T-helper 17 cell (primary cell): ENCODE results near the gene FAM222B. TPM values are rescaled to one million over a fixed set of nuclear protein-coding genes. Genes with fewer than 3 reads are reported as not detected.

Source experiments
- ATAC-seq: fragments of 150-1000 bp; cut with Tn5 transposase; 2 replicates; pipeline ENCODE4 v1.10.0; 2021; ENCODE audit warnings: mild to moderate bottlenecking, moderate library complexity
- DNase-seq, 3 donors: peaks; one replicate each; pipeline versions ENCODE4 v3.0.0 to v3.0.0-alpha.2; 2020 to 2021
- H3K9me3 ChIP-seq: one replicate; pipeline ENCODE4 v1.7.0; 2013; ENCODE audit warnings: low read length, mild to moderate bottlenecking; ENCODE audit not compliant: control insufficient read depth, poor library complexity, severe bottlenecking
- H3K27ac Mint-ChIP-seq: one replicate; pipeline ENCODE4 v1.8.0; 2022; ENCODE audit warnings: mild to moderate bottlenecking, moderate library complexity, mixed read lengths
- H3K27me3 Mint-ChIP-seq: one replicate; pipeline ENCODE4 v1.8.0; 2022; ENCODE audit warnings: mixed read lengths
- H3K36me3 Mint-ChIP-seq: one replicate; pipeline ENCODE4 v1.8.0; 2022; ENCODE audit warnings: low read depth, mixed read lengths
- H3K4me1 Mint-ChIP-seq: one replicate; pipeline ENCODE4 v1.8.0; 2022; ENCODE audit warnings: mild to moderate bottlenecking, mixed read lengths
- H3K4me3 Mint-ChIP-seq: one replicate; pipeline ENCODE4 v1.8.0; 2022; ENCODE audit warnings: mild to moderate bottlenecking, moderate library complexity, mixed read lengths
- total RNA-seq, 4 donors: library from RNA in 2 of 4; stranded (reverse) in 2 of 4; gene quantifications; one replicate each; pipeline ENCODE4 v1.2.3 and lab custom pipeline; 2022 to 2026

The FAM222B gene
- total RNA-seq (10 to 100 TPM; 18.3 to 22.6 TPM), total RNA-seq (lab: John Stamatoyannopoulos, UW) (7.3 to 14.2 reads per million in 2 donors)

- Mint-ChIP-seq H3K4me3 (peak within 1 kb of the TSS; percentile 97), H3K27ac (peak within 1 kb of the TSS; percentile 96), H3K27me3 (no peaks in the 10 kb centered on the region), H3K36me3 (no peaks in the 10 kb centered on the region), H3K4me1 (peaks cover 15% of the 10 kb centered on the region)
- peak; percentile 98 for ATAC-seq
- DNase-seq = peak; percentile 80 to 83 (median 81)
- H3K9me3 ChIP-seq = no peaks in the 10 kb centered on the region
Observed at GRCh38 chr17:28842282-28843012, at the start of gene FAM222B. Gene FAM222B, minus strand, starts transcription at chr17:28842790. Its CDS starts 76,123 bp downstream, at chr17:28766667.

GRCh38 chr17:28892024-28892423 lies 49.4 kb upstream of the FAM222B start:
- Mint-ChIP-seq H3K4me1 (peaks cover 38% of the 10 kb centered on the region), H3K4me3 (peak overlapping the region; percentile 28), H3K27ac (peak overlapping the region; percentile 88), H3K27me3 (no peaks in the 10 kb centered on the region), H3K36me3 (no peaks in the 10 kb centered on the region)
- DNase-seq (no peak), ATAC-seq (no peak)
- H3K9me3 ChIP-seq = no peaks in the 10 kb centered on the region

GRCh38 chr17:28891201-28891600 lies 48.6 kb upstream of the FAM222B start:
- no peaks in the 10 kb centered on the region for H3K36me3 Mint-ChIP-seq
- ATAC-seq = no peak
- no peaks in the 10 kb centered on the region for H3K9me3 ChIP-seq
- H3K27ac Mint-ChIP-seq = peak overlapping the region; percentile 88
- H3K4me3 Mint-ChIP-seq = no peak overlapping the region
- peaks cover 35% of the 10 kb centered on the region for H3K4me1 Mint-ChIP-seq
- DNase-seq = no peak
- H3K27me3 Mint-ChIP-seq = no peaks in the 10 kb centered on the region

- Mint-ChIP-seq H3K27ac (peak overlapping the region; percentile 49), H3K4me1 (peaks cover 30% of the 10 kb centered on the region), H3K27me3 (no peaks in the 10 kb centered on the region), H3K4me3 (no peak overlapping the region), H3K36me3 (peaks cover 1% of the 10 kb centered on the region)
- H3K9me3 ChIP-seq = no peaks in the 10 kb centered on the region
- no peak for DNase-seq
- no peak for ATAC-seq
Observed at GRCh38 chr17:28889996-28890395, 47.4 kb upstream of the FAM222B start.

GRCh38 chr17:28888832-28889231 lies 46.2 kb upstream of the FAM222B start:
- no peaks in the 10 kb centered on the region for H3K27me3 Mint-ChIP-seq
- DNase-seq = no peak
- H3K36me3 Mint-ChIP-seq = peaks cover 2% of the 10 kb centered on the region
- H3K9me3 ChIP-seq = no peaks in the 10 kb centered on the region
- ATAC-seq = no peak
- H3K4me3 Mint-ChIP-seq = no peak overlapping the region
- H3K27ac Mint-ChIP-seq = no peak overlapping the region
- peaks cover 31% of the 10 kb centered on the region for H3K4me1 Mint-ChIP-seq

- no peak overlapping the region for H3K4me3 Mint-ChIP-seq
- no peak for ATAC-seq
- H3K27ac Mint-ChIP-seq = no peak overlapping the region
- no peaks in the 10 kb centered on the region for H3K9me3 ChIP-seq
- no peaks in the 10 kb centered on the region for H3K27me3 Mint-ChIP-seq
- H3K4me1 Mint-ChIP-seq = peaks cover 23% of the 10 kb centered on the region
- peaks cover 2% of the 10 kb centered on the region for H3K36me3 Mint-ChIP-seq
- DNase-seq = no peak
Observed at GRCh38 chr17:28887871-28888471, 45.4 kb upstream of the FAM222B start.

GRCh38 chr17:28885951-28886350 lies 43.4 kb upstream of the FAM222B start:
- no peaks in the 10 kb centered on the region for H3K9me3 ChIP-seq
- Mint-ChIP-seq H3K36me3 (peaks cover 4% of the 10 kb centered on the region), H3K27ac (peak overlapping the region; percentile 39), H3K4me1 (peaks cover 11% of the 10 kb centered on the region), H3K27me3 (no peaks in the 10 kb centered on the region), H3K4me3 (no peak overlapping the region)
- ATAC-seq = no peak
- DNase-seq = no peak

- no peak overlapping the region for H3K4me3 Mint-ChIP-seq
- DNase-seq (no peak), ATAC-seq (no peak)
- peaks cover 4% of the 10 kb centered on the region for H3K36me3 Mint-ChIP-seq
- H3K9me3 ChIP-seq = no peaks in the 10 kb centered on the region
- H3K27me3 Mint-ChIP-seq = no peaks in the 10 kb centered on the region
- peak overlapping the region; percentile 21 for H3K27ac Mint-ChIP-seq
- H3K4me1 Mint-ChIP-seq = peaks cover 10% of the 10 kb centered on the region
Observed at GRCh38 chr17:28885363-28885762, 42.8 kb upstream of the FAM222B start.

- H3K4me1 Mint-ChIP-seq = peaks cover 10% of the 10 kb centered on the region
- H3K27ac Mint-ChIP-seq = no peak overlapping the region
- DNase-seq = no peak
- no peaks in the 10 kb centered on the region for H3K27me3 Mint-ChIP-seq
- no peak overlapping the region for H3K4me3 Mint-ChIP-seq
- no peak for ATAC-seq
- no peaks in the 10 kb centered on the region for H3K9me3 ChIP-seq
- peaks cover 8% of the 10 kb centered on the region for H3K36me3 Mint-ChIP-seq
Observed at GRCh38 chr17:28883967-28884702, 41.5 kb upstream of the FAM222B start.

- Mint-ChIP-seq H3K27ac (no peak overlapping the region), H3K36me3 (peaks cover 14% of the 10 kb centered on the region), H3K4me1 (peaks cover 13% of the 10 kb centered on the region), H3K27me3 (no peaks in the 10 kb centered on the region), H3K4me3 (no peak overlapping the region)
- no peak for ATAC-seq
- no peak for DNase-seq
- H3K9me3 ChIP-seq = no peaks in the 10 kb centered on the region
Observed at GRCh38 chr17:28882154-28882895, 39.7 kb upstream of the FAM222B start.

- Mint-ChIP-seq H3K36me3 (peaks cover 14% of the 10 kb centered on the region), H3K27ac (no peak overlapping the region), H3K4me3 (no peak overlapping the region), H3K4me1 (peaks cover 13% of the 10 kb centered on the region), H3K27me3 (no peaks in the 10 kb centered on the region)
- ATAC-seq (no peak), DNase-seq (no peak)
- H3K9me3 ChIP-seq = no peaks in the 10 kb centered on the region
Observed at GRCh38 chr17:28881533-28882056, 39.0 kb upstream of the FAM222B start.

GRCh38 chr17:28880572-28880945 lies 38.0 kb upstream of the FAM222B start:
- Mint-ChIP-seq H3K4me1 (peaks cover 13% of the 10 kb centered on the region), H3K27ac (no peak overlapping the region), H3K27me3 (no peaks in the 10 kb centered on the region), H3K36me3 (peaks cover 14% of the 10 kb centered on the region), H3K4me3 (no peak overlapping the region)
- no peak for DNase-seq
- ATAC-seq = no peak
- no peaks in the 10 kb centered on the region for H3K9me3 ChIP-seq
